EH (cell line): Measurements from ENCODE around the gene ADCK1.
"Not testable (repeated sequence)": the region's sequence is repeated elsewhere in the genome, so short reads cannot be mapped to it uniquely, and the experiment has no call there.

Experiments
- DNase-seq: peaks from one replicate; pipeline ENCODE4 v3.0.0-alpha.2; 2015; ENCODE audit warnings: low read depth

Gene ADCK1

DNA sequence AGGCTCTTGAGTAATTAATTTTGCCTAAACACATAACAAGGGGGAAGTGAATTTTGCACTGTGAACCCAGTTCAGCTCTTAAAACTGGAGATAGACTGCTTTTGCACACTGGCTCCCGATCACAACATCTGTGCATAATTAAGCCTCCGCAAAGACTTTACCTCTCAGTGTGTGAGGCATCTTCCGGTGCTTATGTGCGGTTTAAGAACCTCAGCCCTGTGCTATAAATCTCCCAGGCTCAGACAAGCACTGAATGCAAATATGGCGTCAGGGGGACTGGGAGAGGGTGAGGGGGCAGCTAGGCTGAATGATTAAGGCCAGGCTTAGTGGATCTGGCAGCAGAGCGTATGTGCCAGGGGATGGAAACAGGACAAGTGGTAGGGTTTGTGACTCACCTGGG is 103.3 kb downstream of the ADCK1 start:
- DNase-seq: peak; percentile 58

DNA sequence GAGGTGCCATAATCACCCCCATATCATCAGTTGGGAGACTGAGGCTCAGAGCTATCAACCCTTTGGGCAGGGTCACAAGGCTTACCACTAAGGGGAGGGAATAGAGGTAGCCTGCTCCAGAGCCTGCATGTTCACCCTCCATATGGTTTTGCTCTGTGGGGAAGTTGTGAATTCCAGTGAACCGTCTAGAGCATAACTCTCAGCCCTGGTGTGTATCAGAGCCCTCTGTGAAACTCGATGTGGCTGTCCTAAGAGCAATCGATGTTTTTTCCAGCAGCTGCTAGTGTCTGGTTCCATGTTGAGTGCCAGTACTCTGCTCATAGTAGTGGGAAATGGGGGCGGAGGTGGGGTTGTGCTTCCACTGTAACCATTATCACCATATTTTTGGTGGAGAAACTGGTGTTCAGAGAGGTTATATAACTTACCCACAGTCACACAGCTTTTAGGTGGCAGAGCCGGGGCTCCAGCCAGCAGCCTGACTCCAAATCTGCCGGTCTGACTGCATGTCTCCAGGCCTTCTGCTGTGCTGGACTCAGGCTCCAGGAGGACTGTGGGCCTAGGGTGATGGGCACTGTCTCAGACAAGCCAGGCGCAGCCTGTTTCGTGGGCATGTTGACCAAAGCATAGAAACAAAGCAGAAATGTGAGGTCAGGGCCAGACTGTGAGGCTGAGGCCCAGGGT is 104.2 kb downstream of the ADCK1 start:
- DNase-seq: no peak

DNA sequence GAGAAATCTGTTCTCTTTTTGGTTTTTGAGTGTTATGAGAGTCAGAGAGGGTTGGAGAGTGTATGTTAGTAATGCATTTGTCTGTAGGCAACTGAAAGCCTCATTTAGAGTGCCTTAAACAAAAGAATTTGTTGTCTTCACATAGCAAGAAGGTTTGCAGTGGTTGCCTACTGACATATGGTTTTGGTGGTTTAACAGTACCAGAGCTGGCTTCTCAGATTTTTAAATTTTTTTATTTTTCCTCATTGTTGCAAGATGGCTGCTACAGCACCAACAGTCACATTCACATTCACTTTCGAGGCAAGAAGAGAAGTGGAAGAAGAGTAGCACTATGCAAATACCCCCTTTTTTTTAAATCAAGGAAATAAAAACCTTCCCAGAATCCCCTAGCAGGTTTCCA is 106.5 kb downstream of the ADCK1 start:
- no peak for DNase-seq

DNA sequence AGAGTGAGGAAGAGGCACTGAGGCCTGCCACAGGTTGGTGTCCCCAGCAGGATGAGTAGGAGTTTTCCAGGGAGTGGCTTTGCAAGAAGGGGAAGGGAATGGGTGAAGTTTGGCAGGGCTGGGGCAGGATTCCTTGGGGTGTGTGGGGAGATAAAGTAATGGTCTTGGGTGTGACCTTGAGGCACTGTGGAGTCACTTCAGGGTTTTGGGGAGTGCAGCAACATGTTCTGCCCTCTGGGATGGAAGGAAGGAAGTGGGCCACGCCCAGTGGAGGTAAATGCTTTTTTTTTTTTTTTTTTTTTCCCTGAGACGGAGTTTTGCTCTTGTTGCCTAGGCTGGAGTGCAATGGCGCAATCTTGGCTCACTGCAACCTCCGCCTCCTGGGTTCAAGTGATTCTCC is 108.9 kb downstream of the ADCK1 start:
- no peak for DNase-seq

DNA sequence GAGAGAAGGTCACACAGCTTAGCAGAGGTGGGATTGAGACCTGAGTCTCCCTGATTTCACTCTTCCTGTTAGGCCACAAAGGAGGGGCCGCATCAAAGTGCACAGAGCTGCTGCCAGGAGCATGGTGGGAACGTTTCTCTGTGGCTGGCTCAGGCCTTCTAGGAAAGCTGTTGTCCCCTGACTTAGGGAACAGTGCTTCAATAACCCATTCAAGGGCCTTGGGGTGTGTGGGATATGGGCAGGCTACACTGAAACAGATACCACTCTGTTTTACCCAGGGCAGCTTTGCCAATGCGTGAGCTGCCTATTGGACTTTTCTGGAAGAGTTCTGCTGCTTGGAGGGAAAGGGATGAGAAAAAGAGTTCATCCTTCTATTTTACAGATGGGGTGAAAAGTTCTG is 110.0 kb downstream of the ADCK1 start:
- no peak for DNase-seq

DNA sequence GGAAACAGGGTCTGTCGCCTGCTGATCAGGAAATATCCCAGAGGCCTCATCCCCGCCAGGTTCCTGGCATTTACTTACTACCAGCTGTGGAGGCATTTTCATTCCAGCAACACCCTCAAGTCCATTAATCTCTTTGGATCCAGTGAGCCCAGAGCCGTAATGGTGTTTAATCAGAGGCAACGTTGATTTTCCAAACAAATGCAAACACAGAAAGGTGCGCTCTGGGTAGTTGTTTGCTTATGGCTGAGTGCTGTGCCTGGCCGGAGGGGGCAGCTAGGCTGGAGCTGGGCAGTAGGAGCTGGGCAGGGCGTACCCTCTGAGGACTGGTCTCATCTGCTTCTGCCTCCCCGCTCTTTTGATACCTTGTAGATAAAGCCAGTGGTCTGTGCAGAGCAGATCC is 110.6 kb downstream of the ADCK1 start:
- no peak for DNase-seq

DNA sequence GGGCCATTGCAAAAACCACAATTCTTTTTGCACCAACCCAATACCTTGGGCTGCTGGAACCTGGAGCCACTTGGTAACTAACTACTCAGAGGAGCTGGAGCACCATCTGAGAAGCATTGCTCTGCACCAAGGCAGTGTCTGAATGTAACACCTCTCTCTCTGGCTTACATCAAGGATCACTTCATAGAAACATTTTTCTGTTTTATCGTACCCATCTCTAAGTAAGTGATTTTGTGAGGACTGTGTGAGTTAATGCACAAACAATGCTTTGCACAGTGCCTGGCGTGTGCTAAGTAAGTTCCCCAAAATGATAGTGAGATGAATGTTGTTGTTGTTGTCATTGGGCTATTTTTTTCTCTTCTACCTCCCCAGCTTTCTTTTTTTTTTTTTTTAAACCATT is 111.4 kb downstream of the ADCK1 start:
- no peak for DNase-seq

DNA sequence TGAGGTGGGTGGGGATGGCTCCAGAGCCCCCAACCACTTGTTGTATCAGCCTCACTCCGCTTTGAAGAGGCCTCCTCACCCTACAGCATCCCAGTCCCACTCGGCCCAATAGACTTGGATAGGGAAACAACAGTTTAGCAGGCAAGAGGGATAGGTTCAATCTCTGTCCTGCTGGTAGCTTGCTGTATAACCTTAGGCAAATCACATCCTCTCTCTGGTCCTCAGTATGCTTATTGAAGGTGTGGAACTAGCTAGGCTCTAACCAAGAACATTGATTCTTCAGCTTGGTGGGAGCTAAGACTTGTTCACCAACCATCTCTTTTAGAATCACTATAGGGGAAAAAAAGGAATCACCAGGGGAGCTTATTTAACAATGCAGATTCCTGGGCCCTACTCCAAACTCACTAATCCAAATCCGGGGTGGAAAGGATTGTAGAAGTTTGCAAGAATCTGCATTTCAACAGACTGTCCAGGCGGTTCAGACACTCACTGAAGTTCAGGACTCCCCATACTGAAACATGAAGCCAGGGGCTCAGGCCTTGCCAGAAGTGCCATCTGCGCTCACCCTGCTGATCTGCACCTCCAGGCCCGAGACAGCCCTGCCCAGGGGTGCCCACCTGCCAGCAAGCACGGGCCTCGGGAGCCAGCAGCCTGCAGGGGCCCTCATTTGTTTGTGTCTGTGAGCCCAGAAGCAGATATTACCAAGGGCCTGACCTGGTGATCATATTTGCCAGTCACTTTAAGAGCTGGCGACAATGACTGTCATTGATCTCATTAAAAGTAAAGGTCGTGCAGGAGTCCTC is 113.0 kb downstream of the ADCK1 start:
- DNase-seq: no peak

DNA sequence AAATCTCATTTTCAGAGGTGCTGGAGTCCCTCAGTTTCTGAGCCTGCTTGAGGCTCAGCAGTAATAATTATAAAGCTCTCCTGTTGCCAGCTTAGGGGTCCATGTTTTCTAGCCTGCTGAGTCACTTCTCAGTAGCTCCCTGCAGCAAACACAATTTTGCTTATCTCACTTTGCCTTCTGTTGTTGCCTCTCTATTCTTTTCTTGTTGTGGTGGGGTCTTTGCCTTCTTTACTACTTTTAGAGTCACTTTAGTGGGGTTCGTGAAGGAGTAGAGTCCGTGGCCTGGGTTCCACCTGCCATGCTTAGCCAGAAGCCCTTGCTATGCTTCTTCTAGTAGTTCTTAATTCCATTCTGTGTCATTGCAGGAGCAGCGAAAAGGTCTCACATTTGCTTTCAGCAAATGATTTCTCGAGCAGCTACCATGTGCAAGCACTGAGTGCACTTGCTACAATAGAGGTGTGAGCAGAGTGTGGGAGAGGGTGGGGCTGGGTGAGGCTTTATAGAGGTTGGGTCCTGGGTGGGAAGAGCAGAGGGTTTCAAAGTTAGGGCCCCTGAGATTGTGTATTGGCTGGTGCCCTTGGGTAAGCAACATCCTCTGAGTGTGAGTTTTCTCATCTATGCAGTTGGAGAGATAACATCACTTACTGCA is 114.3 kb downstream of the ADCK1 start:
- DNase-seq: no peak

DNA sequence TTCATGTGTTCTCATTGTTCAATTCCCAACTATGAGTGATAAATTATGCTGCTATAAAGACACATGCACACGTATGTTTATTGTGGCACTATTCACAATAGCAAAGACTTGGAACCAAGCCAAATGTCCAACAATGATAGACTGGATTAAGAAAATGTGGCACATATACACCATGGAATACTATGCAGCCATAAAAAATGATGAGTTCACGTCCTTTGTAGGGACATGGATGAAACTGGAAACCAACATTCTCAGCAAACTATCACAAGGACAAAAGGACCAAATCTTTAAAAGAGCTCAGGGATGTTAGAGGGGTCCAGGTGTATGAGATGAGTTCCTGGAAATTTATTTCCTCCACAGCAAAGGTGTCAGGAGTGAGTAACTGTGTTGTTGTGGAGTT is 115.5 kb downstream of the ADCK1 start:
- not testable (repeated sequence) for DNase-seq

DNA sequence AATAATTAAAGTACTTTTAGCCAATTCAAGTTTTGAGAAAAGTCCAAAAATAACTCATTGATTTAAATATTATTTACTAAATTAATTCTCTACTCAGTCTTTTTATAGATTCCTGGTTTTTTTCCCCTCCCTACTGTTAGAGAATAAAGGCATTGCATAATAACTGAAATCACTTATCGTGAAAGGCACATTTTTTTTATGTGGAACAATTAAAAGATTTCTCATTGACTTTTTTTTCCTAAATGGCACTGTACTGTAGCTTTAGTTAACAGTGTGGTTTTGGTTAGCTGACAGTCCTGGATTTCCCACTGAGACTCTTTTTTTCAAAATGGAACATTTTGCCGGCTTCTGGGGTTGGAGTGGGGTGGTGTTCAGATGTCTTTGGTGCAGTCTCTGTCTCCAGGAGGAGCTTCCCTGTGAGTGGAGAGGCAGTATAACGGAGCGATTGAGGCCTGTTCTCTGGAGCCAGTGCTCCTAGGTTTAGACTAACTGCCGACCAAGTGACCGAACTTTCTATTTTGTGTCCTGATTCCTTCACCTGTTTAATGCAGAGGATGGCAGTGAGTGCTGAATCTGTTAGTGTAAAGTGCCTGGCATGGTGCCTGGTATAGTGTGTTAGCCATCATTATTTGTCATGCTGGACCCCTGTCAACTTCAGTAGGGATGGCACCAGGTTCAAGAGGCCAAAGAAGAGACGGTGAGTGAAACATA is 117.7 kb downstream of the ADCK1 start:
- no peak for DNase-seq

DNA sequence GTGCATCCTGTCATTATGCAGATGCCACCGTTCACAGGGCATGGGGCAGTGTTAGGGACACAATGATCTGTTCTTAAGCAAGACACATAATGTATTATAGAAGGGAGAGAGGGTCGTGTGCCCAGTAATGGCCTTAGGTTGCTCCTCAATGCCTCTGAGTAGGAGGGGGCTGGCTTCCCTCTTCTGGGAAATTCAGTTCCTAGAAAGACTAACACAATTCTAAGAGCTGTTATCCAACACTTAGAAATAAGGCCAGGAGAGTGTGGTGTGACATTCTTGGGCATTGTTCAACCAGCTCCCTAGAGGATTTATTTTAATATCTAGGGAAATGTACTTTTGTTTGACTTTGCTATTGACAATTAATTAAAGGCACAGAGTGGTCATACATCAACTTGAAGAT is 118.5 kb downstream of the ADCK1 start:
- DNase-seq: no peak

DNA sequence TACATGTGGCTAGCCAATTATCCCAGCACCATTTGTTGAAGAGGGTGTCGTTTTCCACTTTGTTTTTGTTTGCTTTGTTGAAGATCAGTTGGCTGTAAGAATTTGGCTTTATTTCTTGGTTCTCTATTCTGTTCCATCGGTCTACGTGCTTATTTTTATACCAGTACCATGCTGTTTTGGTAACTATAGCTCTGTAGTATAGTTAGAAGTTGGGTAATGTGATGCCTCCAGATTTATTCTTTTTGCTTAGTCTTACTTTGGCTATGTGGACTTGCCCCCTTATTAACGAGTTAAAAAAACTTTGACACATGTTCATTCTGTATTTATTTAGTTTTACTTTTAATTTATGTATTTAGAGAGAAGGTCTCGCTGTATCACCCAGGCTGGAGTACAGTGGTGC is 120.4 kb downstream of the ADCK1 start:
- no peak for DNase-seq

DNA sequence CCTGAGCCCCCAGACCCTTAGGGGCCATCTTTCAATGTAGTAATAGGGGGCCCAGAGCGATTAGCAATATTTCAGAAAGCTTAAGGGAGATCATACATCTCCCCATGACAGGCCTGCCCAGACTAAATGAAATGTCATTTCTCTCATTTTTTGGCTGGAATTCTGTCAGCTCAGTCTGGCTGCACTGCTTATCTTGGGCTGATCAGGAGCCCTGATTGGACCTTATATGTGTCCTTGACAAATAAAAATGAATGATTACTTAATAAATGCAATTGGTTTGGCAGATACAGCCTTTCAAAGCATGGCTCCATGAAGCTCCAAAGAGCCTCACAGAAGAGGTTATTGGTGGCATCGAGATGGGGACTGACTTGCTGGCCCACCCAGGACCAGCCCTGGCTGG is 121.9 kb downstream of the ADCK1 start:
- no peak for DNase-seq

DNA sequence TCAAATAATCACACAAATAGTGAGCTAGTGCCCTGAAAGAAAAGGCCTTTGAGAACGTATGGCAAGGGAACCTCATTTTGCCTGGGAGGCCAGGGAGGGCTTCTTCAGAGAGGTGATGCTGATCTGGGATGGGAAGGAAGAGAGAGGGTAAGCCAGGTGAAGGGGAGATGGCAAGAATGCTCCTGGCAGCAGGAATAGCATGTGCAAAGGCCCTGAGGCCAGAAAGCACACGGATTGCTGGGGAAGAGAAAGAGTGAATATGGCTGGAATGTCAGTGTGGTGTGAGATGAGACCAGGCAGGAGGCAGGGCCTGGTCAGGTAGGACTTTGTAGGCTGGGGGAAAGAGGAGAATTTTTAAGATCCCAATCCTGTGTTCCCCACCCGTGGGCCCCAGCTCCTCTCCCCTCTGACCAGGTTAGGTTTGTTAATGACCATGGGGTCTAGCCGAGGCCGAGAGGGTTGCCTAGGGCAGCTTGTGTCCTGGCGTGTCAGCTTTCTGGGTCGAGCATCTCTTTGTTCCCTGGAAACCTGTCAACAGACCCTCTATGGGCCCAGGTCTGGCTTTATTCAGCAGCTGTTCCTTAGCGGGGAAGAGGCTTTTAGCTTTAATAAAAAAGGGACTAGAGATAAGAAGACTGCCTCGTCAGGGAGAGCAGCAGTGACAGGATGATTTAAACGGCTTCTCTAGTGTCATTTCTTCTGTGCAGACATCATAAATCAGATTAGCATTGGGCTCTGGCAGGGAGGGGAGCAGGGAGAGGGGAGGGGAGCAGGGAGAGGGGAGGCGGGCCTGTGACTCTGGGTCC is 123.4 kb downstream of the ADCK1 start:
- no peak for DNase-seq

DNA sequence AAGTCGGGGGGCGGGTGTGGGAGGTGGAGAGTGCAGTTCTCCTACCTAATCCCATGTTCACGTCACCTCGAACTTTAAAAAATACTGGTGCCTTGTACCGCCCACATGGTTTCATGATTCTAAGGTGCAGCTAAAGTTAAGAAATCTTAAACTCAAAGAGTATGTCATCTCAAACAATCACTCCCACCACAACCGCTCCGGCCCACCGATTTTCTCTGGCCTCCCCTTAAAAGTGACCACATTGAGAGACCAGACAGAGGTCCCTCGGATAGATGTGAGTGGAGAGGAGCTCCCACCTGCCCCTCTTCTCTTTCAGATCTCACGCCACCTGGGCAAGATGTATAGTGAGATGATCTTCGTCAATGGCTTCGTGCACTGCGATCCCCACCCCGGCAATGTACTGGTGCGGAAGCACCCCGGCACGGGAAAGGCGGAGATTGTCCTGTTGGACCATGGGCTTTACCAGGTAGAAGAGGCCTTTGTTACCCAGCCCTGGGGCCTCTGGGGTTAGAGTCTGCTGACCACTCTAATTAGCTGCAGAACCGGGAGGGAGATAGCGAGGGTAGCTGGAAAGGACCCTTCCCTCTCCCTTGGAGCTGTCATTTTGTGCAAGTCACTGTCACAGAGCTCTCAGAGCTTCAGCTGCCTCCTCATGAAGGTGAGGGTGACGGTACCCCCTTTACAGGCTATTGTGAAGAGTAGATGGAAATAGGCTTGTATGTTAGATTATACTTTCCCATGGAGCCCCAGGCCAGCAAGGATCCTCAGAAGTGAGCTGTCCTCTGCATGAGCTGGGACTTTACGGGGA is 124.4 kb downstream of the ADCK1 start:
- DNase-seq: no peak

DNA sequence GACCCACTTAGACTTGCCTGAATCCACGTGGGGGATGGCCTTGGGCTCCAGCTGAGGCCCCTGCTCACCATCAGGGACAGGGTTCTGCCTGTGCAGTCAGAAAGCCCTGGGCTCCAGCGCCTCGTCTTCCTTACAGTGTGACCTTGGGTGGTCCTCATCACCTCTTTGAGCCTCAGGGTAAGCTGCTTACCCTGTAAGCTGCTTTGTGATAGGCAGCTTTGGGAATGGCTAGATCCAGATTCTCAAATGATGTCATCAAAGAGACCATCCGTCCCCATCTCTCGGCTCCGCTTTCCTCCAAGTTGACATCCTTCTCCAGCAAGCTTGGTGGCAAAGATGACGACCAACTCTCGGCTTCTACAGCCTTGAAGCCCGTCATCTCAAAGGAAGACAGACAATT is 127.0 kb downstream of the ADCK1 start:
- no peak for DNase-seq

DNA sequence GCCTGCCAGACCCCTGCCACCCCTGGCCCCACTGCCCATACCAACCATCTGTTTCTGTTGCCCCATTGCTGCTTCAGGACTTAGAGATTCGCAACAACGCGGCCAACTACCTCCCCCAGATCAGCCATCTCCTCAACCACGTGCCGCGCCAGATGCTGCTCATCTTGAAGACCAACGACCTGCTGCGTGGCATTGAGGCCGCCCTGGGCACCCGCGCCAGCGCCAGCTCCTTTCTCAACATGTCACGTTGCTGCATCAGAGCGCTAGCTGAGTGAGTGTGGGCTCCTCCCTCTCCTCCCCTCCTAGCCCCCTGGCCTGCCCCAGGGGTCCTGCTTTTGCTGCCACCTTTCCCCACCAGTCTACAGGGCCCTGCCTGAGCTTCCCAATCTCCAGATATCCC is 131.5 kb downstream of the ADCK1 start:
- DNase-seq: no peak

DNA sequence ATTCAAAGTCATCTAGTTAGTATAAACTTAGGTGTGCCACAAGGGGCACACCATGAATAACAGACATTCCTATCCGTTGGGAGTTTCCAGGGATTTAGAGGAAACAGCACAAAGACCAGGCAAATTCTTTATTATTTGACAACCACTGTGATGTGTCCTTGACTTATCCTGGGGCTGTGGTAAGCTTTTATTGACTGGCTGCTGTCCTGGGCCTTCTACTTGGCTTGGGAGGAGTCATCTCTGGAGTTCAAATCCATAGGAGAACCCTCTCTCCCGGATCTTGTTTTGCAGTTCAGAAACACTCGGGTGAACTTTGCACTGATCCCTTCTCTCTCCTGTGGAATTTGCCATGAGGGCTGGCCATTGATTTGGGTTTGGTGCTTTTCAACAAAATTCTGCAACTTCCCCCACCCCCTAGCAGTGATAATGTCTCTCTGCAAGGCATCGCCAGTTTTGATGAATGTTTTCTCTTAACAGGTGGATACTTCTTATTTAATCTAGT is 136.3 kb downstream of the ADCK1 start:
- DNase-seq: no peak

DNA sequence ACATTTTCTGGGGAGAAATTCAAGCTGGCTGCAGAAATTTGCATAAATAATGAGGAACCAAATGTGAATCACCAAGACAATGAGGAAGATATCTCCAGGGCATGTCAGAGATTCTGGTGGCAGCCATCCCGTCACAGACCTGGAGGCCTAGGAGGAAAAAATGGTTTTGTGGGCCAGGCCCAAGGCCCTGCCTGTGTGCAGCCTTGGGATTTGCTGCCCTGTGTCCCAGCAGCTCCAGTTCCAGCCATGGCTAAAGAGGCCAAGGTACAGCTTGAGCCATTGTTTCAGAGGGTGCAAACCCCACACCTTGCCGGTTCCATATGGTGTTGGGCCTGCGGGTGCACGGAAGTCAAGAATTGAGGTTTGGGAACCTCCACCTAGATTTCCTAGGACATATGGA is 147.5 kb downstream of the ADCK1 start:
- no peak for DNase-seq
